HS-27A (cell line): ENCODE data around the gene ZBED4.
"Not testable (repeated sequence)": the region's sequence is repeated elsewhere in the genome, so short reads cannot be mapped to it uniquely, and the experiment has no call there.

Experiments
- DNase-seq: peaks from one replicate; pipeline ENCODE4 v3.0.0-alpha.2; 2012; ENCODE audit warnings: low read depth, missing footprints

ZBED4 gene, protein sequence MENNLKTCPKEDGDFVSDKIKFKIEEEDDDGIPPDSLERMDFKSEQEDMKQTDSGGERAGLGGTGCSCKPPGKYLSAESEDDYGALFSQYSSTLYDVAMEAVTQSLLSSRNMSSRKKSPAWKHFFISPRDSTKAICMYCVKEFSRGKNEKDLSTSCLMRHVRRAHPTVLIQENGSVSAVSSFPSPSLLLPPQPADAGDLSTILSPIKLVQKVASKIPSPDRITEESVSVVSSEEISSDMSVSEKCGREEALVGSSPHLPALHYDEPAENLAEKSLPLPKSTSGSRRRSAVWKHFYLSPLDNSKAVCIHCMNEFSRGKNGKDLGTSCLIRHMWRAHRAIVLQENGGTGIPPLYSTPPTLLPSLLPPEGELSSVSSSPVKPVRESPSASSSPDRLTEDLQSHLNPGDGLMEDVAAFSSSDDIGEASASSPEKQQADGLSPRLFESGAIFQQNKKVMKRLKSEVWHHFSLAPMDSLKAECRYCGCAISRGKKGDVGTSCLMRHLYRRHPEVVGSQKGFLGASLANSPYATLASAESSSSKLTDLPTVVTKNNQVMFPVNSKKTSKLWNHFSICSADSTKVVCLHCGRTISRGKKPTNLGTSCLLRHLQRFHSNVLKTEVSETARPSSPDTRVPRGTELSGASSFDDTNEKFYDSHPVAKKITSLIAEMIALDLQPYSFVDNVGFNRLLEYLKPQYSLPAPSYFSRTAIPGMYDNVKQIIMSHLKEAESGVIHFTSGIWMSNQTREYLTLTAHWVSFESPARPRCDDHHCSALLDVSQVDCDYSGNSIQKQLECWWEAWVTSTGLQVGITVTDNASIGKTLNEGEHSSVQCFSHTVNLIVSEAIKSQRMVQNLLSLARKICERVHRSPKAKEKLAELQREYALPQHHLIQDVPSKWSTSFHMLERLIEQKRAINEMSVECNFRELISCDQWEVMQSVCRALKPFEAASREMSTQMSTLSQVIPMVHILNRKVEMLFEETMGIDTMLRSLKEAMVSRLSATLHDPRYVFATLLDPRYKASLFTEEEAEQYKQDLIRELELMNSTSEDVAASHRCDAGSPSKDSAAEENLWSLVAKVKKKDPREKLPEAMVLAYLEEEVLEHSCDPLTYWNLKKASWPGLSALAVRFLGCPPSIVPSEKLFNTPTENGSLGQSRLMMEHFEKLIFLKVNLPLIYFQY

GRCh38 chr22:49852898-49853894, at the start of gene ZBED4:
Gene ZBED4, plus strand, starts transcription at chr22:49853844. Its CDS starts 29,819 bp downstream, at chr22:49883663.
- peak; percentile 87 for DNase-seq

- no peak for DNase-seq
Observed at GRCh38 chr22:49807129-49807528, 46.5 kb upstream of the ZBED4 start.

DNA sequence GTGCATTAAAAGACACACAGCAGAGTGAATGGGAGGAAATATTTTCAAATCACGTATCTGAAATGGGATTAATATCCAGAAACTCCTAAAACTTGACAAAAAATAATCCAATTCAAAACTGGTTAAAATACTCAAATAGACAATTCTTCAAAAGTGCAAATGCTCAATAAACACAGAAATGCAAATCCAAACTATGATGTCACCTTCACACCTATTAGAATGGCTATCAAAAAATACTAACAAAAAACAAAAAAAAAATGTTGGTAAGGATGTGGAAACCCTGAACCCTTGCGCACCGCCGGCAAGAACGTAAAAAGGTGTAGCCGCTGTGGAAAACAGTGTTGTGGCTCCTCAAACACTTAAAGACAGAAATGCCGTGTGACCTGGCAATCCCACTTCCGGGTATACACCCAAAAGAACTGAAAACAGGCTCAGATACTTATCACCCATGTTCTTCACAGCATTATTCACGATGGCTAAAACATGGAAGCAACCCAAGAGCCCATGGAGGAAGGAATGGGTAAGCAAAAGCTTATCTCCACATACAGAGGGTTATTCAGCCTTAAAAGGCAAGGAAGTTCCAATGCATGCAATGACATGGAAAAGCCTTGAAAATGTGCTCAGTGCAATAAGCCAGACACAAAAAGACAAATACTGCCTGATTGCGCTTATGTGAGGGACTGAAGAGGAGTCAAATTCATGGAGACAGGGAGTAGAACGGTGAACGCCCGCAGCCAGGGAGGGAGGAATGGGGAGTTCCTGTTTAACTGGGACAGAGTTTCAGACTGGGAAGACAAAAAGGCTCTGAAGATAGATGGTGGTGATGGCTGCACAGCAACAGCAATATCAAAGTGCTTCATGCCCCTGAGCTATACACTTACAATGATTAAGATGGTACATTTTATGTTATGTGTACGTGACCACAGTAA, 45.6 kb upstream of the ZBED4 start:
- no peak for DNase-seq

DNA sequence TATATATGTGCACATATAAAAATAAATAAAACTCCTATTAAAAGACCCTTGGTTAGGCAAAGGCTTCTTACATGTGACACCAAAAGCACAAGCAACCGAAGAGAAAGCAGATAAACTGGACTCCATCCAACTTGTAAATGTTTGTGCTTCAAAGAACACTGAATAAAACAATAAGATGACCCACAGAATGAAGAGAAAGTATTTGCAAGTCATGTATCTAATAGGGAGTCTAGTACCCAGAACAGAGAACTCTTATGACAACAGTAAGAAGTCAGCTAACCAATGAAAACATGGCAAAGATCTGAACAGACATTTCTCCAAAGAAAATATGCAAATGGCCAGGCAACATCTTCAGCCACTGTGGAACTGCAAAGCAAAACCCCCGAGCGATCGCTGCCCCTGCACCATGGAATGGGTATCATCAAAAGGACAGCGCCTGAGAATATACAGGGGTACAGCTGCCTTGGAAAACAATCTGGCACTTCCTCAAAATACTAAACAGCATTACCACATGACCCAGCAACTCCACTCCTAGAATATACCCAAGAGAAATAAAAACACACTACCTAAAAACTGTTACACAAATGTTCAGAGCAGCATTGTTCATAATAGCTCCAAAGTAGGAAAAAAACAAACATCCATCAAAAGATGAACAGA, 43.2 kb upstream of the ZBED4 start:
- no peak for DNase-seq

DNA sequence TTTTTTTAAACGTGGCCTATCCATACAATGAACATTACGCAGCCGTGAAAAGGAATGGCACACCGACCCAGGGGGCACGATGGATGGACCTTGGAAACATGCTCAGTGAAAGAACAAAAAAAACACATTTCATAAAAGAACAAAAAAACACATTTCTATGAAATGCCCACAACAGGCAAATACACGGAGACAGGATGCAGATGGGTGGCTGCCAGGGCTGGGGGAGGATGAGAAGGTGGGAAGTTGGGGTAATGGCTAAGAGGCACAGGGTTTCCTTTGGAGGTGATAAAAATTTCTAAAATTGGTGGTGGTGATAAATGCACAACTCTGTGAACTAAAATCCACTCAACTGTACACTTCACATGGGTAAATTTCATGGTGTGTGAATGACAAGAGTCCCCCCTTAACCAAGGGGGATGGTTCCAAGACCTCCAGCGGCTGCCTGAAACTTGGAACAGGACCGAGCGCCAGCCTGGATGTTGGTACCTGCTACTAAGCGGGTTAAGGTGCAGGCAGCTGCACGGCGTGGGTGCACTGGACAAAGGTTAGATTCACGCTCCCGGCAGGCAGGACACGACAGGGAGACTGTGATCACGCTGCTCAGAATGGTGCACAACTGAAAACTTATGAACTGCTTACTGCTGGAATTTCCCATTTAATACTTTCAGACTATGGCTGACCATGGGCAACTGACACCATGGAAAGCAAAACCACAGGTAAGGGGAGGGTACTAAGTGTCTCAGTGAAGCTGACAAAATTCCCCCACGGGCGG, 42.4 kb upstream of the ZBED4 start:
- no peak for DNase-seq

GRCh38 chr22:49812838-49813237, 40.8 kb upstream of the ZBED4 start:
- no peak for DNase-seq

DNA sequence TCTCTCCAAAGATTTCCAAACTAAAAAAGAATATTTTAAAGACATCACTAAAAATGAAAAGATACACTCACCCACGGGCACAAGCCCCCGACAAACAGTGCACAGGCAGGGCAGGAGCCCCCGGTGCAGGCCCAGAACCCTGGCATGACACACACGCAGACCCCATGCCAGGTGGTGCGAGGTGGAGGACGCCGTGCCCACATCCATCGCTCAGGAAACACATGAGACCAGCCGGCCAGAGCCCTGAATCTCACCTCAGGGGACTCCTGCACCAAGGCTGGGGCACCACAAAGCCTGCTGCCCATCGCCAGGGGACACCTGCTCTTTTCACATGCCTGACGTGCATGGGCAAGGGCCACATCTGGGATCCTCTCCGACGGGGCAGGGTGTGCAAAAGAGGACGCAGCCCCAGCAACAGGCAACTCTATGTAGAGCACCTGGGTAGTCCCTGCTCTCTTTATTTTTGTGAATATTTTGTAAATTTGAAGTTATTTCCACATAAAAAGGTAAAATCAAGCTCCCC, 39.4 kb upstream of the ZBED4 start:
- no peak for DNase-seq

DNA sequence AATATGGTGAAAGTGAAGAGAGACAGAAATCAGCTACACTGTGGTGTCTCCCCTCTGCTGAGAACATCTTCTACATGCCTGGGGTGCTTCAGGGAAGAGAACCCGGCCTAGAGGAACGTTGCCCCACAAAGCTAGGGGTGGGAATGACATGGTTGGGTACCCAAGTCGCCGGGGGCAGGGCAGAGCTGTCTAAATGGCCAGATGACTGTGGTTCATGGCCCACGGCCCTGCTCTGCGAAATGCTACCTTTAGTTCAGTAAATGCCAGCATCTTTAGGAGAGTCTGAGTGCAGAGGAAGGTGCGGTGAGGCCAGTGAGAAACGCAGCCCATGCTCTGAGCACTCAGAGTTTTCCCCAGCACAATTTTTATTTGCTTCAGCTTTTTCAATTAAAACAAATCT, 38.8 kb upstream of the ZBED4 start:
- no peak for DNase-seq

DNA sequence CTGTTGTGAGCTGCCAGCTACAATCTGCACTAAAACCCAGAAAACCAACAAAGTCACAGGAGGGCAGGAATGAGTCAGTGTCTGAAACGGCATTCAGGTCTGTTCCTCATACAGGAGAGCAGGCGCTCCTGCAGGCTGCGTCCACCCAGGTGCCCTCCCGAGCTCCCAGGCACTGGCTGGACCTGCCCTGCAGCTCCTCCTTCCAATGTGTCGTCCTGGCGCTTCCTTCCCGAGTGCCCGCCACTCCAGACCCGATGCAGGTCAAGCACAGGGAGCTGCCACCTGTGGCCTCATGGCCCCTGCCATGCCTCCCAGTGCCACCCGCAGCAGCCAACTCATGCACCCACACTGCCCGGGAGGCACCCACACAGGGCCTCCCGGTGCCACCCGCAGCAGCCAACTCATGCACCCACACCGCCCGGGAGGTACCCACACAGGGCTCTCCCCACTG, 38.0 kb upstream of the ZBED4 start:
- no peak for DNase-seq

DNA sequence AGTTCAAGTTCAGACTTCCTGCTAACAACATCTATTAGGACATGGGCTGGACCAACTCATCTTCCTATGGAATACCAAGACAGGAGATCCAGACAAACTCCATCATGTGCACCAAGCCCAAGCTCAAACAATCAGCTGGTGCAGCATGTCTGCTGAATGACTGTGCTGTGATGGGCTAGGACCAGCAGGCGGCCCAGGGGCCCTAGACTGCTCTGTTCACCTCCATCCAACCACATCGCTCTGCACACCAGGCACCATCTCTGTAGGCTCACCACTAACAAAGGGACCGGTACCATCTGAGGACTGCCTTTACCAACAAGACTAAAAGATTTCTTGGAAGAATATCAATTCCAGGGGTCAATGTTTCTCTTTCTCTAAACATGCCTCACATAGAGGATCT, 36.3 kb upstream of the ZBED4 start:
- no peak for DNase-seq

GRCh38 chr22:49820984-49821383, 32.7 kb upstream of the ZBED4 start:
- DNase-seq: no peak

- DNase-seq: not testable (repeated sequence)
Observed at GRCh38 chr22:49821741-49822140, 31.9 kb upstream of the ZBED4 start.

GRCh38 chr22:49823289-49824045, 30.2 kb upstream of the ZBED4 start:
- DNase-seq: no peak

- DNase-seq: no peak
Observed at GRCh38 chr22:49824185-49824925, 29.3 kb upstream of the ZBED4 start.

DNA sequence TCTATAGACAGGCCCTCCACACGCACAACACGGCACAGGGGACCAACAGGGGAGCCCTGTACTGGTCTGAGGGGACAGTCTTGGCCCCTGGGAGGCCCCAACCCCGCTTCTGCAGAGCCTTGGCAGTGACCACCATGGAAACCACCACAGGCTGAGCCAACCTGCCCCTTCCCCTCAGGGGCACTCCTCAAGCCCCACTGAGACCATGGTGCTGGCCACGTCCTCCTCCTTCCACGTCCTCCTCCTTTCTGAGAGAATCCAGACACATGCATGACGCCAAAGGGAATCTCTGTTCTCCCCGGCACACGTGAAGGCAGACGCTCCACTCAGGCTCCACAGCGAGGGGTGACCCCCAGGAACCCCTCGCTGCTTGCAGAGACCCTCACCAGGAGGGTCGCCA, 28.7 kb upstream of the ZBED4 start:
- DNase-seq: no peak

- DNase-seq: no peak
Observed at GRCh38 chr22:49825436-49825835, 28.2 kb upstream of the ZBED4 start.
